ENCODE data around the gene ICA1L. TPM values are rescaled to one million over a fixed set of nuclear protein-coding genes. Genes with fewer than 3 reads are reported as not detected.
"Not testable (repeated sequence)": the region's sequence is repeated elsewhere in the genome, so short reads cannot be mapped to it uniquely, and the experiment has no call there.

The ICA1L gene
- total RNA-seq, 4 donors from 2014 or later = 0.85 to 4.2 (median 1.2) TPM

DNA sequence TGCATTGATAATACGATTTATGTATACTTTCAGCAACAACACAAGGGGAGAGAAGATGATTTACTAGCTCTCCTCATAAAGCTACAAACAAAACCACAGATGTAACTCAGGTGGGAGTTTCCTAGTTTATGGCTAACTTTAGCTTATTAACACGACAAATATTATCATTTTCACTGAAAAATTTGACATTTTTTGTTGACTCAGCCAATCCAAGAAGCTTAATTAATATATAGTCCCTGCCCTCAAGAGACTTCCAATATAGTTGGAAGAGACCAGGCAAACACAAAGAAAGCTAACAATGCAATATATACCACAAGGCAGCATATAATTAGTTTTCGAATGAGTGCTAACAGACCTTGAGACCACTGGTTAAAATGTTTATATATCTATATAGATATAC, 39.1 kb upstream of the ICA1L start:
- no peaks in the 10 kb centered on the region for H3K36me3 ChIP-seq
- peaks cover 21% of the 10 kb centered on the region for H3K4me1 ChIP-seq
- no peaks in the 10 kb centered on the region for H3K27me3 ChIP-seq
- 11% methylated on average over 3 of the region's 3 CpGs for WGBS
- H3K4me3 ChIP-seq = peak overlapping the region; percentile 61
- H3K27ac ChIP-seq = no peak overlapping the region
- H3K9me3 ChIP-seq = no peaks in the 10 kb centered on the region
- TF ChIP-seq EP300 (IDR thresholded peaks at IDR 0.05) (no peak), POLR2AphosphoS5 (IDR thresholded peaks at IDR 0.05) (no peak)
- TF ChIP-seq, protein P1, sequence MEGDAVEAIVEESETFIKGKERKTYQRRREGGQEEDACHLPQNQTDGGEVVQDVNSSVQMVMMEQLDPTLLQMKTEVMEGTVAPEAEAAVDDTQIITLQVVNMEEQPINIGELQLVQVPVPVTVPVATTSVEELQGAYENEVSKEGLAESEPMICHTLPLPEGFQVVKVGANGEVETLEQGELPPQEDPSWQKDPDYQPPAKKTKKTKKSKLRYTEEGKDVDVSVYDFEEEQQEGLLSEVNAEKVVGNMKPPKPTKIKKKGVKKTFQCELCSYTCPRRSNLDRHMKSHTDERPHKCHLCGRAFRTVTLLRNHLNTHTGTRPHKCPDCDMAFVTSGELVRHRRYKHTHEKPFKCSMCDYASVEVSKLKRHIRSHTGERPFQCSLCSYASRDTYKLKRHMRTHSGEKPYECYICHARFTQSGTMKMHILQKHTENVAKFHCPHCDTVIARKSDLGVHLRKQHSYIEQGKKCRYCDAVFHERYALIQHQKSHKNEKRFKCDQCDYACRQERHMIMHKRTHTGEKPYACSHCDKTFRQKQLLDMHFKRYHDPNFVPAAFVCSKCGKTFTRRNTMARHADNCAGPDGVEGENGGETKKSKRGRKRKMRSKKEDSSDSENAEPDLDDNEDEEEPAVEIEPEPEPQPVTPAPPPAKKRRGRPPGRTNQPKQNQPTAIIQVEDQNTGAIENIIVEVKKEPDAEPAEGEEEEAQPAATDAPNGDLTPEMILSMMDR (IDR thresholded peaks at IDR 0.05) = no peak
- DNase-seq (ENCODE audit: low spot score in 2 of 2) = no peak

DNA sequence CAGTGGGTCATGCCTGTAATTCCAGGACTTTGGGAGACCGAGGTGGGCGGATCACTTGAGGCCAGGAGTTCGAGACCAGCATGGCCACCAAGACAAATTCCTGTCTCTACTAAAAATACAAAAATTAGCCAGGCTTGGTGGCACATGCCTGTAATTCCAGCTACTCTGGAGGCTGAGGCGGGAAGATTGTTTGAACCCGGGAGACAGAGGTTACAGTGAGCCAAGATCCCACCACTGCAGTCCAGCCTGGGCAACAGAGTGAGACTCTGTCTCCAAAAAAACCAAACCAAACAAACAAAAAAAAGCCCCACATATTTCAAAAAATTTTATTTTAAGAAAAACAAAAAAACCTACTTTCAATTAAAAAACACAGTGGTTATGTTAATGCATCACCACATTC, 38.7 kb upstream of the ICA1L start:
- not testable (repeated sequence) for H3K27ac ChIP-seq; DNase-seq (ENCODE audit: low spot score in 2 of 2); H3K9me3 ChIP-seq; H3K27me3 ChIP-seq; H3K36me3 ChIP-seq
- 88% methylated on average over 5 of the region's 5 CpGs for WGBS
- Histone ChIP-seq H3K4me3 (peak overlapping the region; percentile 61), H3K4me1 (peaks cover 21% of the 10 kb centered on the region)

DNA sequence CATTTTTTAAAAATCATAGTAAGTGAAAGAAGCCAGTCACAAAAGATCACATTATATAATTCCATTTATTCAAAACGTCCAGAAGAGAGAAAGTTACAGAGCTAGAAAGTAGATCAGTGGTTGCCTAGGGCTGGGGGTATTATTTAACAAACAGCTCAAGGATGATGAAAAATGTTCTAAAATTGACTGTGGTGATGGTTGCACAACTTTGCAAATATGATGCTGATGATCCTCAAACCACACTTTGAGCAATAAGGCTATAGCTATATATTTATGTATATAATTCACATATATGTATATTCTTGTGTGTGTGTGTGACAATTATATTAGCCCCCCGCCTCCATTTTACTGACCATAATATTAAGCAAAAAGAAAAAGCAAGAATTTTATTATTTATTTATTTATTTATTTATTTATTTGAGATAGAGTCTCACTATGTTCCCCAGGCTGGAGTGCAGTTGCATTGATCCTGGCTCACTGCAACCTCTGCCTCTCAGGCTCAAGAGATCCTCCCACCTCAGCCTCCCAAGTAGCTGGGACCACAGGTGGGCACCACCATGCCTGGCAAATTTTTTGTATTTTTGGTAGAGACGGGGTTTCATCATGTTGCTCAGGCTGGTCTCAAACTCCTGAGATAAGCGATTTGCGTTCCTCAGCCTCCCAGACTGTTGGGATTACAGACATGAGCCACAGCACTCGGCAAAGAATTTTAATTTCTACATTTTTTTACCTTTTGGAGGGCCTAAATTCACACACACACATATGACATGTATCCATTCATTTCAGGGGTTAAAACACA, 38.0 kb upstream of the ICA1L start:
- no peak for DNase-seq (ENCODE audit: low spot score in 2 of 2)
- Histone ChIP-seq H3K9me3 (no peaks in the 10 kb centered on the region), H3K27me3 (no peaks in the 10 kb centered on the region), H3K4me3 (no peak overlapping the region), H3K36me3 (peaks cover 4% of the 10 kb centered on the region), H3K4me1 (peaks cover 21% of the 10 kb centered on the region), H3K27ac (no peak overlapping the region)
- WGBS = 89% methylated on average over 6 of the region's 6 CpGs
- TF ChIP-seq POLR2AphosphoS5 (IDR thresholded peaks at IDR 0.05) (no peak), POLR2A (IDR thresholded peaks at IDR 0.05) (no peak), EP300 (IDR thresholded peaks at IDR 0.05) (no peak)
- TF ChIP-seq, protein P1 (IDR thresholded peaks at IDR 0.05) = no peak

DNA sequence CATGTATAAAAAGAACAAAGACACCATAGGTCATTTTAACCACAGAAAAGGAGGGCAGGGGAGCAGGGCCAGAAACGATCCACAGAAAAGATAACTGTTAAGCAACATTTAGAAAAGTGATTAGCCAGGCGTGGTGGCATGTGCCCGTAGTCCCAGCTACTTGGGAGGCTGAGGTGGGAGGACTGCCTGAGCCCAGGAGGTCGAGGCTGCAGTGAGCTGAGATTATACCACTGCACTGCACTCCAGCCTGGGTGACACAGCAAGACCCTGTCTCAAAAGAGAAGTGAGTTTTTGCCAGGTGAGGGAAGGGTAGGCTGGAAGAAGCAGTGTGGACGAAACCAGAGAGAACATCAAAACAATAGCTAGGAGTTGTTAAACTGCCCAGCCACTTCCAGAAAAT, 36.6 kb upstream of the ICA1L start:
- peaks cover 18% of the 10 kb centered on the region for H3K4me1 ChIP-seq
- no peak for TF ChIP-seq POLR2A (IDR thresholded peaks at IDR 0.05)
- TF ChIP-seq EP300 (IDR thresholded peaks at IDR 0.05) = no peak
- TF ChIP-seq, protein P1 (IDR thresholded peaks at IDR 0.05) = no peak
- TF ChIP-seq POLR2AphosphoS5 (IDR thresholded peaks at IDR 0.05) = no peak
- H3K9me3 ChIP-seq = no peaks in the 10 kb centered on the region
- no peaks in the 10 kb centered on the region for H3K27me3 ChIP-seq
- H3K36me3 ChIP-seq = peaks cover 4% of the 10 kb centered on the region
- 78% methylated on average over 5 of the region's 5 CpGs for WGBS
- no peak overlapping the region for H3K27ac ChIP-seq
- no peak overlapping the region for H3K4me3 ChIP-seq
- no peak for DNase-seq (ENCODE audit: low spot score in 2 of 2)

DNA sequence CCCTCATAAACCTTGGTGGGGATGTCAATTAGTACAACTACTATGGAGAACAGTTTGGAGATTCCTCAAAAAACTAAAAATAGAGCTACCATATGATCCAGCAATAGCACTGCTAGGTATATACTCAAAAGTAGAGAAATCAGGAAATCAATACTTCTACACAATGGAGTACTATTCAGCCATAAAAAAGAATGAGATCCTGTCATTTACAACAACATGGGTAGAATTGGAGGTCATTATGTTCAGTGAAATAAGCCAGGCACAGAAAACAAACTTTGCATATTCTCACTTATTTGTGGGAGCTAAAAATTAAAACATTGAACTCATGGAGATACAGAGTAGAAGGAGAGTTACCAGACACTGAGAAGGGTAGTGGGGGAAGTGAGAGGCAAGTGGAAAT, 33.9 kb upstream of the ICA1L start:
- H3K4me1 ChIP-seq; H3K27me3 ChIP-seq; H3K4me3 ChIP-seq; H3K36me3 ChIP-seq; H3K27ac ChIP-seq; DNase-seq (ENCODE audit: low spot score in 2 of 2); H3K9me3 ChIP-seq: not testable (repeated sequence)

DNA sequence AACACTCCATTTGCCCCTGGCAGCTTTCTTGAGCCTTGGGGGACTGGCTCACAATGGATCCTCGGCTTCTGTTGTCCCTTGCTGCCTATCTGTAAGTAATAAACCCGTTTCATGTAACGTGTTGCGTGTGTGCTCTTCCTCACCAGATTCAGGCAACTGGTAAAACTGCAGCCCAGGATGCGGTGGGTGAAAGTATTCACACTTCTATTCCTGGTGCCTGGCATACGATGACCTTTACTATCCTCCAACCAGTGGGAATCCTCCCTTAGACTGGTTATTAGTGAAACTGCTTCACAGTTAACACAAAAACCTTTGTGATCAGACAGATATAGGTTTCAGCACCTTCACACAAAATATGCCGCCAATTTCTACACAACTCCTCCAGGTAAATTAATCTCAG, 13.6 kb upstream of the ICA1L start:
- no peaks in the 10 kb centered on the region for H3K4me1 ChIP-seq
- H3K9me3 ChIP-seq = no peaks in the 10 kb centered on the region
- no peaks in the 10 kb centered on the region for H3K27me3 ChIP-seq
- no peak for DNase-seq (ENCODE audit: low spot score in 2 of 2)
- no peak overlapping the region for H3K27ac ChIP-seq
- H3K36me3 ChIP-seq = peaks cover 65% of the 10 kb centered on the region
- WGBS = 95% methylated on average over 7 of the region's 7 CpGs
- no peak overlapping the region for H3K4me3 ChIP-seq
- TF ChIP-seq, protein P1 (IDR thresholded peaks at IDR 0.05) = no peak
- TF ChIP-seq EP300 (IDR thresholded peaks at IDR 0.05) = no peak
- TF ChIP-seq POLR2AphosphoS5 (IDR thresholded peaks at IDR 0.05) = no peak
- no peak for TF ChIP-seq POLR2A (IDR thresholded peaks at IDR 0.05)

Data from suprapubic skin (tissue), 4 donors.